HG03469 (cell line): ENCODE data around the gene NTN1.
"Not testable (repeated sequence)": the region's sequence is repeated elsewhere in the genome, so short reads cannot be mapped to it uniquely, and the experiment has no call there.

Experiments
- ATAC-seq: cut with Tn5 transposase; IDR thresholded peaks from one replicate; pipeline ENCODE4 v1.9.1; 2021; ENCODE audit warnings: mild to moderate bottlenecking, moderate library complexity, moderate number of reproducible peaks; ENCODE audit not compliant: unreplicated experiment

Gene NTN1

DNA sequence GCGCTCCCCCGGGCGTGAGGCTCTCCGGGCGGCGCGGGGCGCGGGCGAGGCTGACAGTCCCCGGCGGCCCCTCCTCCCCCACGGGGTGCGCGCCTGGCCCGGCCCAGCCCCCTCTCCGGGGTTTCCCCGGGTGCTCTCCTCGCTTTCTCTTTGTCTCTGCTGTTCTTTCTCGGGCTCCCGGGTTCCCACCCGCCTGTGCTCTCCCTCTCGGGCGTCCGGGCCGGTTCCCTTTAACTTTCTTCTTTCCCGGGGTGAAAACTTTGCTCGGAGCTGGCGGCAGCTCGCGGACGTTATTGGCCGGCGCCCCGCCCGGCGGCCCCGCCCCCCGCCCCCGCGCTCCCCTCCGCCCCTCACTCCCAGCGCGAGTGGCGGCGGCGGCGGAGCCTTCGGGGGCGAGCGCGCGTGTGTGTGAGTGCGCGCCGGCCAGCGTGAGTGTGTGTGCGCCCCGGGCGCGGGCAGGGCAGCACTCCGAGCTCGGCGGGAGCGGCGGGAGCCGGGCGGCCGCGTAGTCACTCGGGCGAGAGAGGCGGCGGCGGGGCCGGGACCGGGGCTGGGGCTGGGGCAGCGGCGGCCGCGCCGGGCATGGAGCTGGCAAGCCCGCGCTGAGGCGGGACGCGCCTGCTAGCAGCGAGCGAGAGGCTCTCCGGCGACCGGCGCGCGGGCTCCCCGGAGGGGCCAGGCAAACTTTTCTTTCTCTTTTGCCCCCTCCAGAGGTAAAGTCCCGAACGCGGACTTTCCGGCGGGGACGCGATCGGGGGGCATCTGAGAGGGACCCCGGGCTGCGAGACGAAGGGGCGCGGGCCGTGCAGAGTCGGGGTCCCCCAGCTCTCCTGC, at the start of gene NTN1:
TSS of gene NTN1 (plus strand) at position 353 of the 834 bp plus-strand sequence. CDS start 864 bp downstream, outside the sequence.
- ATAC-seq = no peak

DNA sequence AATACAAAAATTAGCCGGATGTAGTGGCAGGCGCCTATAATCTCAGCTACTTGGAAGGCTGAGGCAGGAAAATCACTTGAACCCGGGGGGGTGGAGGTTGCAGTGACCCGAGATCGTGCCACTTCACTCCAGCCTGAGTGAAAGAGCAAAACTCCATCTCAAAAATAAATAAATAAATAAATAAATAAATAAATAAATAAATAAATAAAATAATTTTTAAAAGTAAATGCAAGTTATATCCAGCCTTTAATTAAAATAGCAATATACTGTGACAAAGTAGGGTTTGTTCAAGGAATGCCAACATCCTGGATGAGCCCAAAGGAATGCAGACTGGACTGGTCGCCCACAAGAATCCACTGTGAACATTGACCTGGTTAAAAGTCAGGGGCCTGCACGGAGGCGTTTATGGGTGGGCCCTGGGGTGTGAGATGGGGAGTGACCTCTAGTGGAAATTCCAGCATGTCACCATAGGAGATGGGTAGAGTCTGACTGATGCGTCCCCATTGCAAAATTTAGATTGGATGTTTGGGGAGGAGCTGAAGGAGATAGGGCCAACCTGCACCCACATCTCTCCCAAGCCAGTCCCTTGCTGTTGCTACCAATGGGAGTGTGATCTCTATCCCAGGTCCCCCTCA, 46.1 kb upstream of the NTN1 start:
- ATAC-seq = no peak

DNA sequence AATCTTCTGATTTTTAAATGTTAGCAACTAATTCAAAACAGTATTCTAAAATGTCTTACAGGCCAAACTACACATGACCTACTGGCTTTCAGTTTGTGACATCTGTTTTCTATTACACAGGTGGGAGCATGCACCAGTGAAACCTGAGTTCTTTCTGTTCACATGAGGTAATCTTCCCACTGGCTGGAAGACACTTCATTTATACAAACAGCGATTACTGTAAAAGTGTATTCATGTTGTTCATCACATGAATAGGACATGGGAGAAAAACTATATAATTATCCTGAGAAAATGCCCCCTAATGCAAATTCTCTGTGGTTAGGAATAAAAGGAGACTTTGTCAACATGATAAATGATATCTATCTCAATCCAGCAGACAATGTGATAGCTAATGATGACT, 44.7 kb upstream of the NTN1 start:
- no peak for ATAC-seq

DNA sequence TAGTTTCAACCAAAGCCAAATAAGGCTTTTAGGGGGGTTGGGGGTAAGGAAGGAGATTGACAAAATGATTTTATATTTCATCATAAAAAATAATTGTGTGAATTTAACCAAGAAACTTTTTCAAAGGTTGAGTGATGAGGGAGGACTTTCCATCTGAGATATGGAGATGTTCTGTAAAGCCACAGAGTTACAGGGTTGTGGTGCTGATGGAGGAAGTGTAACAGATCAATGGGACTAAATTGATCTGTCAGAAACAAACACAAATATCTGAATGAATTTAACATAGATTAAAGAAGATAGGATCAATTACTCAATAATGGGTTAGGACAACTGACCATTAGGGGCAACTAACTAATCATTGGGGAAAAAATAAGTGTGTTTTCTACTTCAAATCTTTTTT, 41.6 kb upstream of the NTN1 start:
- ATAC-seq = no peak

DNA sequence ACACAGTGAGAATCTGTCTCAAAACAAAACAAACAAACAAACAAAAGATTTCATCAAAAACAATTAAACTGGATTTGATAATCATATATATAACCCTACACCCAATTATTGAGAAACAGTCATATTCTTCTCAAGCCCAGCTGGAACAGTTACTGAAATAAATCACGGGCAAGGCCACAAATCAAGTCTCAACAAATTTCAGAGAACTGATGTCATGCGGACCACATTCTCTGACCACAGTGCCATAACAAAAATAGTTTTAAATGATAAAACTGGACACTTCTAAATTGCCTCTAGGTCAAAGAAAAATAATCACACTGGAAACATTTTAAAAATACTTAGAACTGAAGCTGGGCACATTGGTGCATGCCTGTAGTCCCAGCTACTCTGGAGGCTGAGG, 39.9 kb upstream of the NTN1 start:
- ATAC-seq = no peak

DNA sequence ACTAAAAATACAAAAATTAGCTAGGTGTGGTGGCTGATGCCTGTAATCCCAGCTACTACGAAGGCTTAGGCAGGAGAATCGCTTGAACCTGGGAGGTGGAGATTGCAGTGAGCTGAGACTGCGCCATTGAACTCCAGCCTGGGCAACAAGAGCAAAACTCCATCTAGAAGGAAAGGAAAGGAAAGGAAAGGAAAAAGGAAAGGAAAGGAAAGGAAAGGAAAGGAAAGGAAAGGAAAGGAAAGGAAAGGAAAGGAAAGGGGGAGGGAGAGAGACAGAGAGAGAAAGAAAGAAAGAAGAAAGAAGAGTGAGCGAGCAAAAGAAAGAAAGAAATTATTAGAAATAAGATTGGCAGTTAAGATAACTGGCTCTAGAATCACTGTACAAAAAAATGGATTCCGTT, 37.1 kb upstream of the NTN1 start:
- not testable (repeated sequence) for ATAC-seq

DNA sequence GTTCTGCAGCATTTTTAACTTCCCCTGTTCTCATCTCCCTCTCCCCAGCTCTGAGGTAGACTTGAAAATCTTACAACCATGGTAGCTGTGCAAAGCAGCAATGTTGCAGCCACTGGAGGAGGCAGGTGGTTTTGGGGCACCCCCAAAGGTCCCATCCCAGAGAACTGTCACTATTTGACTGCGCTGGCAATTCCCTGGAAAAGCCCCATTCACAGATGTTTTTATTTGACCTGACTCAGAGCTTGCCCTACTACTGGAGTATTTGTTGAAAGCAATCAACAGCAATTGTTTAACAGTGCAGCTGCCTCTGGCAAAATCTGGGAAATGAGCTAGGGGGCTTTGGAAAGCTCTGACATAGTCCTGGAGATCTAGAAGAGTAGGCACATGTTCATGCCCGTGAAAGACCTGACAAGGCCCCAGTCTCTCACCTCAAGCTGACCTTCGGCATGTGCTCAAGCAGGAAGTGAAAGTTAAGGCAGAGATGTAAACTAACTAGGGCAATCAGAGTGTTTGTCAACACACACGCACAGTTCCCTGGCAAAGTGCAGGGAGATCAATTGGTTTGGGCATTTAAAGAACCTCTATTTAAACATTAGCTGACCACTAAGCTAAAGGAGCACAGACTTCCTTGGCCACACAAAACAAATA, 36.1 kb upstream of the NTN1 start:
- no peak for ATAC-seq

DNA sequence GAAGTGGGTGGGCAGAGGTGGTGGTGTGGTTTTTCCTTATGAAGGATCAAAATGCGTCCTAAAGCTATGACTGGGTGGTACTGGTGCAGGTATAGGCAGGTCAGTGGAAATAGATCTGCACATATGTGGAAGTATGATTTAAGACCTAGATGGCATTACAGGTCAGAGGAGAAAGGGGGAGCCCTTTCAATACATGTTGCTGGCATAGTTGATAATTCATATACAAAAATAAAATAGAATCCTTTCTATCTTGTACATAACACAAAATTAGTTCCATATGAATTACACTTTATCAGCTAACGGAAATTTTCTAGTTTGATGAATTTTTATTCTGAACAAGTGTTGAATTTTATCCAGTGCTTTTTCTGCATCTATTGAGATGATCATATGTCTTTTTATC, 35.0 kb upstream of the NTN1 start:
- no peak for ATAC-seq

DNA sequence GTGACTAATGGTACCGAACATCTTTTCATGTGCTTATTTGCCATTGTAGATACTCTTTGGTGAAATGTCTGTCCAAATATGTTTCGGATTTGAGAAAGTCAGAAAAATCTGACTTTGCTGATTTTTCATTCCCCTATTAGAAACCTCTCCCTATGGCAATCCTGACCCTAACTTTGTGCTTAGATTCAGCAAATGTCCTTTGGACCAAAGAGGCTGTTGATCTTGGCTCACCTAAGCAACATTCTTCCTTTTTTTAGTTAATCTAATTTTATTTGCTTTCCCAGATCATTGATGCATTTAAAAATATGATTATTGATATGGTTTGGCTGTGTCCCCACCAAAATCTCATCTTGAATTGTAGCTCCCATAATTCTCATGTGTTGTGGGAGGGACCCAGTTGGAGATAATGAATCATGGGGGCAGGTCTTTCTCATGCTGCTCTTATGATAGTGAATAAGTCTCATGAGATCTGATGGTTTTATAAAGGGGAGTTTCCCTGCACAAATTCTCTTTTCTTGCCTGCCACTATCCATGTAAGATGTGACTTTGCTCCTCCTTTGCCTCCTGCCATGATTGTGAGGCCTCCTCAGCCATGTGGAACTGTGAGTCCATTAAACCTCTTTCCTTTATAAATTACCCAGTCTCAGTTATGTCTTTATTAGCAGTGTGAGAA, 32.9 kb upstream of the NTN1 start:
- ATAC-seq = not testable (repeated sequence)

DNA sequence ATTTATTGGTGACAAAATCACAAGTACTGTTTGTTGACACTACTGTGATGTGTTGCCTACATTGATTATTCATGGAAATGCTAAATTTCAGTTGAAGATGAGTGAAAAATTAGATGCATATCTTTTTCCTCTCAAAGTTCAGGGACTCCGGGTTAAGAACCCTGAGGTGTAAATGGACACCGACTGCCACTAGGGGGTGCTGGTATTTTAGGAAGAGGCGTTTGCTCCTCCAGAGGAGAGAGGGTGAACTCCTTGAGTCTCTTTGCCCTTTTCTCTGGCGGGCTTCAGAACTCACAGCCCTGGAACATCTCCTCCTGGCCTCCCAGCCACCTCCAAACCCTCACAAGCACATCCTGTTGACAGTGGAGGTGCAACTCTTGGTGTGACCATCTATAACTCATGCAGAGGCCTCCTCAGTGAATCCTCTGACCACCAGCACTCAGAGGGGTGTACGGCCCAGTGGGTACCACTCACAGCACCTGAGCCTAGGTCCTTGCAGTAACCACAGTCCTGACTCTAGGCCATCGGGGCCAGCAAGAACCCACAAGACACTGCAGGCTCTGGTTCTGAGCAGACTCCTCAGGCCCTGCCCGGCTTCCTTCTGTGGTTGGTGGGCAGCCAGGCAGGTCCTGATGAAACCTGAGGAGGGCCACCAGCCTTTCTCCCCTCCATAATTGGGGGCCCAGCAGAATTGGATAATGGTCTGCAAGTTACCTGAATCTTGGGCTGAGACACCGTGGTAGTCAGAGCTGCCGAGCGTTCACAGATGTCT, 29.6 kb upstream of the NTN1 start:
- no peak for ATAC-seq

DNA sequence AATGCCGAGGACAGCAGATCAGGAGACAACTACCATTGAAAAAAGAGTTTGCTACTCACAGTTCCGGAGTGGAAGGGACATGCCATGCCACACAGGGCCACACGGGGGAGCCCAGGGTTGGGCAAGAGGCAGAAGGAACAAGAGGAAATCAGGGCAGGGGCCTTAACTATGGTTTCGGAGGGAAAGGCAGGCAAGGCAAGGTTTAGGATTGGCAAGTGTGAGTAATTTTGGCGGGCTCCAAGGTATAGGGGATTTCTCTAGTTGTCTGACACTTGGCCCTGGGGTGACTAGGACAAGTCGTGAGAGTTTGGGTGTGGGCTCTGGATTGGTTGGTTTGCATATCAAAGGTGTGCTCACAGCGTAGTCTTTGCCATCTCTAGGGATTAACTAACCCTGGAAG, 27.0 kb upstream of the NTN1 start:
- ATAC-seq = no peak

DNA sequence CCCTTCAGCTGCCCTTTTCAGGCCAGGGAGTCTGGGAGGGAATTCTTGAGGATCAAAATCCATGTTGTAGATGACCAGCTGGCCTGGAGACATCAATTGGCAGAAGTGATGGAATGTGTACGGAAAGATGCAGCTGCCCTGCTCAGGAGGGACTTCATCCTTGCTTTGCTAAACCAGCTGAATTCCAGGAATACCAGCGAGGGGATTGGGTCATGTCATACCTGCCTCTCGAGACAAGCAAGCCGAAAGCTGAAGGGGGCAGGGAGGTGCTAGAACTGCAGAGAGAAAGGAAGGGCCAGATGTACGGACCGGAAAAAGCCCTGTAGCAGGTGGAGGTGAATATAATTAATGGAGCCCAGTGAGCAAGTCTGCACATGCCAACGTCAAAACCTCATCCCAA, 25.6 kb upstream of the NTN1 start:
- no peak for ATAC-seq

DNA sequence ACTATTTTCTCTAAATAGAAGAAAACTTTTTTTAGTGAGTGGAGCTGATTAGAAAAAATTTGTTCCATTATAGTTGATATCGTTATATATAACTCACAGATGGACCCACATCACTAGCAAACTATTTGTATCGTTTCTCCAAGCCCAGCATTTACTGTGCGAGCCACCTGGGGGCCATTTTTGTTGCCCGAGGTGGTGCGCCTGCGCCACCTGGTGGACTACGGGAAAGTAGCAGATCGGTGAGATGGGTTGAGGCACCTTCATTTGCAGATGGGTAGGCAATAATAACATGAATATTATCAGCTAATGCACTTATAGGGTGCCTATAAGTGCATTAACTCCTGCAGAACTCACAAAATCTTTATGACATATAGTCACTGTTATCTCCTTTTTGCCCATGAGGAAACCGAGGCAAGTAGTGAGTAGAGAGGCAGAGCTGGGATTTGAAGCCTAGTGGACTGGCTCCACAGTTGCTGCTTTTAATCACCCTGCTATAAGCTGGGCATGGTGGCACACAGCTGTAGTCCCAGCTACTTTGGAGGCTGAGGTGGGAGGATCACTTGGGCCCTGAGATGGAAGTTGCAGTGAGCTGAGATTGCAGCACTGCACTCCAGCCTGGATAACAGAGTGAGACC, 23.2 kb upstream of the NTN1 start:
- no peak for ATAC-seq

DNA sequence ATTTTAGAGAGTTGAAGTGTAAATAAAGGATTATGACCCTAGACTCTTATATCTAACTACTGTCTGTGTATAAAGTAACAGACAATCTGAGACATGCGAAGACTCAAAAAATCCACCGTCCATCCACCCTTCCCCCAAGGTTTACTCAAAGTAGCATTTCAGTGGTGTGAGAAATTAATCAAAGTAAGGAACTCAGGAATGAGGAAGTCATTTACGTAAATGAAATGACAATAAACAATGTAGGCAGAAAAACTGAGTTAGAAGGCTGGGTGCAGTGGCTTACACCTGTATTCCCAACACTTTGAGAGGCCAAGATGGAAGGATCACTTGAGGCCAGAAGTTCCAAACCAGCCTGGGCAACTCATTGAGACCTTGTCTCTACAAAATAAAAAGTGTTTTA, 19.8 kb upstream of the NTN1 start:
- ATAC-seq = no peak

DNA sequence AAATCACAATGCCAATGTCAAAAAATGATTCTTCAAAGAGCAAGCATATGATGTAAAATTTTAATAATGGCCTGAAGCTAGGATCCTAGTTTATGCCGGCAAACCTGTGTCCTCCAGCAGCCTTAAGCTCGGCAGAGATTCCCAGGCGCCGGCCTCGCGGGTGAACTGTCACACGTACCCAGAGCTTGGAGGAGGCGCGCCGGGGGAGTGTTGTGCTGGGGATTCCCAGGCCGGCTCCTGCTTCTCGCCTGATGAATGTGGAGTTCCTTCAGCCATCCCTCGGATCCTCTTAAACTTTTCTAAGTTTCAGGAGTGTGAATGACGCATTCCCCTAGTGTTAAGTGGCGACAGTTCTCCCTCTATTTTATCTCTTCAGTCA, 19.1 kb upstream of the NTN1 start:
- ATAC-seq = no peak

DNA sequence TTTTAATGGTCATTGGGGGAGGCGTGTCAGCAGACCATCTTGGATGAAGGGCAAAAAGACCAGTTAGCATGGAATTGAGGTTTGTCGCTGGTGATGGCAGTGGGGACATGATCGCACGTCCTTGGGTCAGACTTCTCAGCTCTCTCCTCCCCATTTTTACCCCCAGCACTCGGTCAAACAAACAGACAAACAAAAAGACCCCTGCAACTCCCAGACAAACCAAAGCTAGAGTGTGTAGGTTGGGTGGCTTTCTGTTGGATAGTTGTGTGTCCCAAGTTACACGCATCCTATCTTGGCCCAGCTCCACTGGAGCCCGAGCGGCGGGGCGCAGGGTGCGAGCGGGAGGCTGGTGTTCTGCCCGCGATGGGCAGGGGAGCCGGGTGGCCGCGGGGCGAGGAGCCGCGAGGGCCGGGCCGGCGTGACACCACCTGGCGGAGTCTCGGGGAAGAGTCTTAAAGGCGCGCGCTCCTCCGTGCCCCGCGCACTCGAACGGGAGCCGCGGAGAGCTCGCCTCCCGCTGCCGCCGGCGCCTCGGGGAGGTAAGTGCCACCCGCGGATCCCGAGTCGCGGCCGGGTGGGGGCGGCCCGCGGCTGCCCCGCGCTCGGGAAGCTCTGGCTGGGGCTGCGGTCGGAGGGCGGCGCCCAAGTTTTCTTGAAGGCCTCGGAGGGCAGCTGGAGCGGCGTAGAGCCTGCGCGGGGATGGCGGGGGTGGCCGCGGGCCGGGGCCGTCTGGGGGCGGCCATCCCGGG, 18.5 kb upstream of the NTN1 start:
- ATAC-seq = no peak

DNA sequence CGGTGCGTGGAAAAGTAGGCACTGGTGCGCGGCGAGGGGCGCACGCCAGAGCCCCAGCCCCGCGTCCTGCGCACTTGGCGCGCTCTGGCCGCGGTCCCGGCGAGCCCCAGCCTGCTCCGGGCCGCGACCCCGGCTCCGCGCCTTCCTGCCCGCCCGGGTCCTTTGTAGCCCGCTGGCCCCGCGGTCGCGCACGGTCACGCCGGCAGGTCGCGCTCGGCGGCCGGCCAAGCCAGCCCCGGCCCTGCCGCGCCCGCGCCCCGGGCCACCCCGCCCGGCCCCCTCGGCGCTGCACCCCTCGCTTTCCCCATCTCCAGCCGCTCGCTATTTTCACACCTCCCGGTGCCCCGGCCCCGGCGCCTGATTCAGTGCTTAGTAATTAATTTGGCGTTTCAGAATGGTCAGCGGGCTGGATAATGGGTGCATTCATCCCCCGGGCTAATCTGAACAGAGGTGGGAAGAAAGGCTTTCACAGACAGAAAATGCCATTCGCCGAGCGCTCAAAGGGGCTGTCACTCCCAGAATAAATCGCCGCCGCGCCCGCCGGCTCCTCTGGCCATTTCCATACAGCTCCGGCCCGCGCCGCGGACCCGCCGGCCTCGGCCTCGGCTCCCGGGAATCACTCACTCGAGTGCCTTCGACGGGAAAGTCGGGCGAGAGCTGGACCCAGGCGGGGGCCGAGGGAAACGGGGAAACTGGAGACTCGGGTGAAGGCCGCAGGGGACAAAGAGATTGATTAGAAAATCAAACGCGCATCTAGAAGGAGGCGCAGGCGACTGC, 17.8 kb upstream of the NTN1 start:
- ATAC-seq = no peak

DNA sequence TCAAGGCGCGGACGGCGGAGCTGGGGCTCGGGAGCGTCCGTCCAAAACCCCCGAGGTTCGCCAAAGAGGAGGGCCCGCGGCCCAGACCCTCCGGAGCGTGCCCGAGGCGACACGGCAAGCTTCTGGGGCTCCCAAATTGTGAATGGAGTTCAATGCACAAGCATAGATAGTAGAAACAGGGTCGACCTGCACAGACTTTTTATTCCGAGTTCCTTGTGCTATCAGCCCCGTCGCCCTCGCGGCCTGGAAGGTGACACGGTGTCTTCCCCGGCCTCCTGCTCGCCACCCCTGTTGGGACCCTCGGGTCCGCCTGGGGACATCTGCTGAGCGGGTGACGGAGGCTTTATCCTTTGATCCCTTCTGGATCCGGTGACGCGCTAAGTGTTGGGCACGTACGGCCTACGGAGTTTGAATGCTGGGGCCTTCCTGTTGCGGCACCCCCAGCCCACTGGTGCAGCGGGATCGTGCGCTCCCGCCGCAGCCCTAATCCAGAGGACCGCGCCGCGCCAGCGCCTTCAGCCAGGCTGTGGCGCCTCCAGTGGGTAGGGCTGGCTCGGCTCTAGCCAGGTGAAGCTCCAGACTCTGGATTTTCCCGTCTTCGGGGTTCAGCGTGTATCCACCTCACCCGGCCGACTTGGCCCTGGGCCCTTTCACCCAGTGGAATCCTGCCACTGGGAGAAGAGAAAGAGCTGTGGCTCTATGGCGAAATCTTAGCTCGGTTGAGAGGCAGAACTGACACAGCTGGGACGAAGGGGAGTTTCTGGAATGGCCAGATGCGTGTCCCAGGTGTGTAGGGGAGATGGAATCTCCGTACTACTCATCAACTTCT, 17.0 kb upstream of the NTN1 start:
- ATAC-seq = no peak
